D341Med (cell line): ENCODE data around the gene PARD3.
"Not testable (repeated sequence)": the region's sequence is repeated elsewhere in the genome, so short reads cannot be mapped to it uniquely, and the experiment has no call there.

Source experiments
- DNase-seq: peaks from one replicate; pipeline ENCODE4 v3.0.0; 2012; ENCODE audit warnings: low spot score

Gene PARD3

GRCh38 chr10:34766811-34767494 is 48.1 kb downstream of the PARD3 start:
- DNase-seq = no peak

GRCh38 chr10:34766266-34766600 is 48.9 kb downstream of the PARD3 start:
- peak; percentile 65 for DNase-seq

GRCh38 chr10:34764472-34764946 is 50.6 kb downstream of the PARD3 start:
- DNase-seq = no peak

- DNase-seq = no peak
These were observed 52.3 kb downstream of the PARD3 start for GRCh38 chr10:34762603-34763299.

- DNase-seq = no peak
These were observed 52.9 kb downstream of the PARD3 start for GRCh38 chr10:34762156-34762555.

- DNase-seq = no peak
These were observed 53.6 kb downstream of the PARD3 start for GRCh38 chr10:34761453-34761852.

GRCh38 chr10:34760606-34761005 is 54.5 kb downstream of the PARD3 start:
- DNase-seq = no peak

- DNase-seq = no peak
These were observed 55.3 kb downstream of the PARD3 start for GRCh38 chr10:34759837-34760215.

- DNase-seq = no peak
These were observed 55.8 kb downstream of the PARD3 start for GRCh38 chr10:34759161-34759836.

GRCh38 chr10:34758447-34758996 is 56.6 kb downstream of the PARD3 start:
- no peak for DNase-seq

GRCh38 chr10:34757933-34758332 is 57.2 kb downstream of the PARD3 start:
- DNase-seq = no peak

- not testable (repeated sequence) for DNase-seq
These were observed 57.9 kb downstream of the PARD3 start for GRCh38 chr10:34757181-34757580.

GRCh38 chr10:34756584-34756983 is 58.5 kb downstream of the PARD3 start:
- DNase-seq = no peak

GRCh38 chr10:34753014-34753757 is 61.9 kb downstream of the PARD3 start:
- DNase-seq = no peak

GRCh38 chr10:34751272-34751671 is 63.8 kb downstream of the PARD3 start:
- DNase-seq = no peak

GRCh38 chr10:34750795-34751194 is 64.3 kb downstream of the PARD3 start:
- not testable (repeated sequence) for DNase-seq

- DNase-seq = no peak
These were observed 66.3 kb downstream of the PARD3 start for GRCh38 chr10:34748767-34749166.

- no peak for DNase-seq
These were observed 66.7 kb downstream of the PARD3 start for GRCh38 chr10:34748357-34748756.

- DNase-seq = no peak
These were observed 69.0 kb downstream of the PARD3 start for GRCh38 chr10:34746094-34746493.

GRCh38 chr10:34745244-34745643 is 69.9 kb downstream of the PARD3 start:
- no peak for DNase-seq

- no peak for DNase-seq
These were observed 70.5 kb downstream of the PARD3 start for GRCh38 chr10:34744590-34744989.

GRCh38 chr10:34743814-34744213 is 71.3 kb downstream of the PARD3 start:
- no peak for DNase-seq
